GM21360 (cell line): Measurements from ENCODE around the gene SPO11.

Source experiments
- ATAC-seq: cut with Tn5 transposase; IDR thresholded peaks from one replicate; pipeline ENCODE4 v1.9.1; 2021; ENCODE audit warnings: mild to moderate bottlenecking, moderate library complexity; ENCODE audit not compliant: unreplicated experiment

The SPO11 gene

DNA sequence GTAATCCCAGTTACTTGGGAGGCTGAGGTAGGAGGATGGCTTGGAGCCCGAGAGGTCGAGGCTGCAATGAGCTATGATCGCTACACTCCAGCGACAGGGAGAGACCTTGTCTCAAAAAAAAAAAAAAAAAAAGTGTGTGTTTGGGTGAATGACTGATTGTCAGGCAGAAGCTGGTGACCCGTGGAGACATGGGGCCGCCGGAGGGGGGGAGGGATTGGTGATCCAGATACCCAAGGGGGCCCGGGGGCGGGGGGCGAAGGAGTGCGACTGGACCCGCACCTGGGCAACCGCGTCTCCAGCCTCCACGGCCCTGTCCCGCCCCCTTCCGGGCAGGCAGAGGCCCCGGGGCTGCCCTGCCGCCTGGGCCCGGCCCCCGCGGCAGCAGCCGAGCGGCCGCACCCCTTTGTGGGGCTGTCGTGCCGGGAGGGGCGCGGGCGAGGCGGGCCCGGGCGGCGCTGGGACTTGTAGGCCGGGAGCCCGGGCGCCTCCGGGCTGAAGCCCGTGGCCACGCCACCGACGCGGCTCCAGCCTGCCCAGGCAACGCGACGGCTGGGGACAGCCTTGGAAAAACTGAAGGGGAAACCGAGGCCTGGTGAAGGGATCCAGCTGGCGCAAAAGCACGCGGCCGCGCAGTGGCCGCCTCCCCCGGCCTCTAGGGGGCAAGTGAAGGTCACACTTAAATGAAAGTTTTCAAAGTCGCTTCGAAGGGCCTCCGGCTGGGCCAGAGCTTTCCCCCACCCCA lies 59.5 kb downstream of the SPO11 start:
- no peak for ATAC-seq

- ATAC-seq, result peak; percentile 7
These were observed 60.3 kb downstream of the SPO11 start for GRCh38 chr20:57389695-57390603.

- ATAC-seq, result peak; percentile 47
These were observed 61.2 kb downstream of the SPO11 start, which contains the start of gene RBM38 for GRCh38 chr20:57390604-57391438. Gene RBM38 (plus strand): TSS chr20:57391396. CDS start chr20:57391582, 186 bp downstream.

DNA sequence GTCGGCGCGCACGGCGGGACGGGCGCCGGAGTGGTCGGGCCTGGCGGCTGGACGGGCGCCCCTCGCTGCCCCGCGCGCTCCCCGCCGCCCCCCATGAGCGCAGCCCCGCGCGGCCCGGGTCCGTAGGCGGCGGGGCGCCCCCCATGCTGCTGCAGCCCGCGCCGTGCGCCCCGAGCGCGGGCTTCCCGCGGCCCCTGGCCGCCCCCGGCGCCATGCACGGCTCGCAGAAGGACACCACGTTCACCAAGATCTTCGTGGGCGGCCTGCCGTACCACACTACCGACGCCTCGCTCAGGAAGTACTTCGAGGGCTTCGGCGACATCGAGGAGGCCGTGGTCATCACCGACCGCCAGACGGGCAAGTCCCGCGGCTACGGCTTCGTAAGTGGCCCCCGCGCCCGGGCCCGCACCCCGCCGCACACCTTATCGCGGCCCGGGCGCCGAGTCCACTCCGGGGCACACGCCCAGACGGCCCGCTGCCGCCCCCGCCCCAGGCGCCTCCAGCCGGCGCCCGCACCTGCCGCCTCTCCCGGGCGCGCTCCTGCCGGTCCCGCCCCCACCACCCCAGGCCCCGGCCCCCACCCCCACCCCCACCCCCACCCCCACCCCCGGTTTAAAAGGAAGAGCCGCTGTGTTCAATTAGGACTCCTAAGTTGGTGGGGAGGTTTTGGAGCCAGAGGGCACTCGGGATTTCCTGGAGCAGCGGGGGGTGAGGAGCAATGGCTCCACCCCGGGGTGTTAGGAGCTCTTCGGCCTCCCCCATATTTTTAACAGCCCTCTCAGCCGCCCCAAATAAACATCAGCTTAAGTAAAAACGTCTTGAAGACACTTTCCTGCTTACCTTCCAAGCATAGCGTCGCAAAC lies 62.1 kb downstream of the SPO11 start:
- ATAC-seq, result peak; percentile 15

GRCh38 chr20:57392512-57393271 lies 63.1 kb downstream of the SPO11 start:
- no peak for ATAC-seq
